HG03097 (cell line): ENCODE results near the gene TYK2.
A peak's percentile ranks its signal among the peaks of the same experiment; 100 is the strongest.
"Not testable (repeated sequence)": the region's sequence is repeated elsewhere in the genome, so short reads cannot be mapped to it uniquely, and the experiment has no call there.

Experiments
- ATAC-seq: cut with Tn5 transposase; IDR thresholded peaks from one replicate; pipeline ENCODE4 v1.9.1; 2021; ENCODE audit not compliant: unreplicated experiment, low FRiP score

The TYK2 gene

DNA sequence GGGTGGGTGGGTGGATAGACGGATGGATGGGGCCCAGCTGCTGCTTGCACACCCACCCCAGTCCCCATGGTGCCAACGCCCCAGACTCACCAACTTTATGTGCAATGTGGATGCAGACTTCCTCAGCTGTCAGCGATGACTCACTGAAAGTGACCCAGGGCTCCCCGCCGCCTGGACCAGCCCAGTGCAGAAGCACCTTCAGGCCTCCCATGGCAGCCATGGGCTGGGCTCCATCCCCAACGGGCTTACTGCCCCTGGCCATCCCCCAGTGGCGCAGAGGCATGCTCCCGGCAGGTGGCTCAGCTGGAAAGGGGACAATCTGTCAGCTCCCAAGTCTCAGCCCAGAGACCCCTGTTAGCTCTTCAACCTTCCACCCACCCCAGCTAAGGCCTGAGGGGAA lies 2.2 kb downstream of the TYK2 start:
- ATAC-seq, result no peak

DNA sequence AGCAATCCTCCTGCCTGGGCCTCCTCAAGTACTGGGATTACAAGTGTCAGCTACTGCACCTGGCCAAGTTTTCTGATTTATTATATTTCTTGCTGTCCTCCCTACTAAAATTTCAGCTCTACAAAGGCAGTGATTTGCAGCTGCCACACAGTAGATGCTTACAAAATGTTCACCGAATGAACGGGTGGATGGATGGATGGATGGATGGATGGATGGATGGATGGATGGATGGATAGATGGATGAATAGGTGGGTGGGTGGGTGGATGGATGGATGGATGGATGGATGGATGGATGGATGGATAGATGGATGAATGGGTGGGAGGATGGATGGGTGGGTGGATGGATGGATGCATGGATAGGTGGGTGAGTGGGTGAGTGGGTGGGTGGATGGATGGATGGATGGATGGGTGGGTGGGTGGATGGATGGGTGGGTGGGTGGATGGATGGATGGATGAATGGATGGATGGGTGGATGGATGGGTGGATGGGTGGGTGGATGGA lies 3.2 kb downstream of the TYK2 start:
- not testable (repeated sequence) for ATAC-seq

DNA sequence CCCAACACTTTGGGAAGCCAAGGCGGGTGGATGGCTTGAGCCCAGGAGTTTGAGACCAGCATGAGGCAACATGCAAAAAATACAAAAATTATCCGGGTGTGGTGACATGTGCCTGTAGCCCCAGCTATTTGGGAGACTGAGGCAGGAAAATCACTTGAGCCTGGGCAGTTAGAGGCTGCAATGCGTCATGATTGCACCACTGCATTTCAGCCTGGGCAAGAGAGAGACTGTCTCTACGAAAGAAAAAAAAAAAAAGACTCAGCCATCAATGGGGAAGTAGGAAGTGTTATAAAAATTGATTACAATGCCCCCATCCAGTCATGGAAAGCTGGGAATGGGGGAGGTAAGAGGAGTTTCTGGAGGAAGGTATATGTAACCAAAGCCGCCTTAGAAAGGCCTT lies 5.4 kb downstream of the TYK2 start:
- no peak for ATAC-seq

- no peak for ATAC-seq
Observed at GRCh38 chr19:10372690-10373089, 7.7 kb downstream of the TYK2 start.

GRCh38 chr19:10368101-10368803 lies 12.1 kb downstream of the TYK2 start:
- no peak for ATAC-seq

DNA sequence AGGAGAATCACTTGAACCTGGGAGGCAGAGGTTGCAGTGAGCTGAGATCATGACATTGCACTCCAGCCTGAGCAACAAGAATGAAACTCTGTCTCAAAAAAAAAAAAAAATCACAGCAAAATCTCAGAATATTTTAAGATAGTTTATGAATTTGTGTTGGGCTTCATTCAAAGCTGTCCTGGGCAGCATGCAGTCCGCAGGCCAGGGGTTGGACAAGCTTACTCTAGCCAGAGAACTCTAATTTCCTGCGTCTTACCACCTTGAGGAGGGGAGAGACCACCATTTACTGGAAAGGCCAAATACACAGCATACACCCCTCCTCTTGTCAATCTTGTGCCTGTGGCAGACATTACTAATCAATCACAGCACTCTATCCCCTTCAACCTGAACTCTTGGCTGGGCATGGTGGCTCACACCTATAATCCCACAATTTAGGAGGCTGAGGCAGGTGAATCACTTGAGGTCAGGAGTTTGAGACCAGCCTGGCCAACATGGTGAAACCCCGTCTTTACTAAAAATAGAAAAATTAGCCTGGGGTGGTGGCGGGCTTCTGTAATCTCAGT lies 13.3 kb downstream of the TYK2 start:
- ATAC-seq, result not testable (repeated sequence)

DNA sequence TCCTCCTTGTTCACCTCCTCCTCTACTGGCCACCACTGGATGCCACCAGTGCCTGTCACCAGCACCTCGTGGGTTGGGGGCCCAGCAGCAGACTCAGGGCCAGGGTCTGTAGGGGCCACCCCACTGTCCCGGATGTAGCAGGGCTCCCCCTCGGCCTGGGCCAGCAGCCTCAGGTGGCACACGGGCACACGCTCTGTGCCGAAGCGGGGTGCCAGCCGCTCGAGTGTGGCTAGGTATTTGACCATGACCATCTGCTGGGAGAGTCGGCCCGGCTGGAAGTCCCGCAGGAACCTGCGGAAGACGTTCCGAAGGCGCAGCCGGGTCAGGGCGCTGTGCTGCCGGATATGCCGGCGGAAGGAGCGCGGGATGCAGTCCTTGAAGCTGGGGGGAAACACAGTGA lies 14.9 kb downstream of the TYK2 start:
- ATAC-seq, result no peak

- no peak for ATAC-seq
Observed at GRCh38 chr19:10364644-10365043, 15.7 kb downstream of the TYK2 start.

DNA sequence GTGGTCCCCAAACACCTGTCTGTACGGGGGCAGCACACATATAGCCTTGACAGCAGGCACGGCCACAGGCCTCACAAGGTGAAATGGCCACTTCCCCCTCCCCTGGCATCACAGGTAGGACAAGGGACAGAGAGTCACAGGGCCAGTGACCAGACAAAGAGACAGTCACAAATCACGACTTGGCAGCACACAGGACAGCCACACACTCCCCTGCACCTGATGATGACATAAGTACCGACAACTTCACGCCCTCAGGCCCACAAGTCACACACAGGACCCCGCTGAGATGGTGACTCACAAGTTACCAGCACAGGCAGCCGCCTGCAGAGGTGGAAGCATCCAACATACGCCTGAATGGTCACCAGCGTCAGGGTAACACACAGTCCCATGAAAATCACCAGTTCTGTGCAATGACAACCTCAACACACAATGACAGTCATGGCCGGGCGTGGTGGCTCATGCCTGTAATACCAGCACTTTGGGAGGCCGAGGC lies 16.5 kb downstream of the TYK2 start:
- ATAC-seq, result no peak

- no peak for ATAC-seq
Observed at GRCh38 chr19:10362259-10362658, 18.1 kb downstream of the TYK2 start.

GRCh38 chr19:10361569-10362011 lies 18.8 kb downstream of the TYK2 start:
- ATAC-seq, result no peak

GRCh38 chr19:10356431-10356830 lies 23.9 kb downstream of the TYK2 start:
- no peak for ATAC-seq

- no peak for ATAC-seq
Observed at GRCh38 chr19:10353793-10354391, 26.5 kb downstream of the TYK2 start.

DNA sequence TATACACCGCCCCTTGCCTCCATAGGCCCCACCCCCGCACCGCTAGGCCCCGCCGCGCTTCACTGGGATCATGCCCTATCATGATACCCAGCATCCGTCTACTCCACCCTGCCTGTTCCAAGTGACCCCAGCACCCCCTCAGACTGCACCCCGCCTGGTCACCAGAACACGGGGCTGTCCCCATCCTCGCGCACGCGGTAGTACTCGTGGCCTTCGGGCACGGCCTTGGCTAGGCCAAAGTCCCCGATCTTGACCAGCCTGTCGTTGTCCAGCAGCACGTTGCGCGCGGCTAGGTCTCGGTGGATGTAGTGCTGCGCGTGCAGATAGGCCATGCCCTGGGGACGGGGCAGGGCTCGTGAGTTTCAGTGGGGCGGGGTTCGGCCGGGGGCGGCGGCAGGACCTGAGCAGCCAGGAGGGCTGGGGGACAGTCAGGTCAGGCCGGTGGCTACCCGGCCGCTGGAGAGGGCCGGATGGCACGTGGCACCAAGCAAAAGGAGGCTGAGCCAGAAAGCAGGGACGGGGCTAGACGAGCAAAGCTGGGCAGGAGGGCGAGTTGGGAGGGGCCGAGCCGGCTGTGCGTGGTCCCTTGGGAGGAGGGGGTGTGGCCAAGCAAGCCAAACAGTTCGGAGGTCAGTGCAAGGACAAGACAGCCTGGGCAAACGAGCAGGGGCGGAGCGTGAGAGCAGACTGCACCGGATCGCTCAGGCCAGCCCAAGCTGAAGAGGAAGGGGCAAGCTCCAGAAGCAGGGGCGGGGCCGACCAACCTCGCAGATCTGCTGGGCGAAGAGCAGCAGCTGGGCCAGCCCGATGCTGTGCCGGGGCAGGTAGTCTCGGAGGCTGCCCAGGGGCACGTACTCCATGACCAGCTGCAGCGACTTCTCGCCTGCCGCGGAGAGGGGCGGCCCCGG lies 27.4 kb downstream of the TYK2 start:
- no peak for ATAC-seq

GRCh38 chr19:10346509-10346908 lies 33.9 kb downstream of the TYK2 start:
- ATAC-seq, result no peak

- ATAC-seq, result no peak
Observed at GRCh38 chr19:10344780-10345179, 35.6 kb downstream of the TYK2 start.

GRCh38 chr19:10343495-10343894 lies 36.9 kb downstream of the TYK2 start:
- no peak for ATAC-seq

DNA sequence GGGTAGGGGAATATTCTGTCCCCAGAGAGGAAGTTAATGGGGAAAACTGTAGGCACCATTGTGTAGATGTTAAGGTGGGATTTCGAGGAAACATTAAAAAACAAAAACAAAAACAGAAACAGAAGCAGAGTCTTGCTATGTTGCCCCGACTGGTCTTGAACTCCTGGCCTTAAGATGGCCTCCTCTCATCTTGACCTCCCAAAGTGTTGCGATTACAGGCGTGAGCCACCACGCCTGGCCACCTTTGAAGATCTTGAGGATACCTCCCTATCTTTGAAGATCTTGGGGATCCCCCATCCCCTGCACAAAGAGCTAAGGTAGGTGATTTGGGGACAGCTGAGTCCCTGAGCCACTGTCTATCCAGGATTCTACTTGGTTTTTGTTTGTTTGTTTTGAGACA lies 40.4 kb downstream of the TYK2 start:
- ATAC-seq, result no peak

DNA sequence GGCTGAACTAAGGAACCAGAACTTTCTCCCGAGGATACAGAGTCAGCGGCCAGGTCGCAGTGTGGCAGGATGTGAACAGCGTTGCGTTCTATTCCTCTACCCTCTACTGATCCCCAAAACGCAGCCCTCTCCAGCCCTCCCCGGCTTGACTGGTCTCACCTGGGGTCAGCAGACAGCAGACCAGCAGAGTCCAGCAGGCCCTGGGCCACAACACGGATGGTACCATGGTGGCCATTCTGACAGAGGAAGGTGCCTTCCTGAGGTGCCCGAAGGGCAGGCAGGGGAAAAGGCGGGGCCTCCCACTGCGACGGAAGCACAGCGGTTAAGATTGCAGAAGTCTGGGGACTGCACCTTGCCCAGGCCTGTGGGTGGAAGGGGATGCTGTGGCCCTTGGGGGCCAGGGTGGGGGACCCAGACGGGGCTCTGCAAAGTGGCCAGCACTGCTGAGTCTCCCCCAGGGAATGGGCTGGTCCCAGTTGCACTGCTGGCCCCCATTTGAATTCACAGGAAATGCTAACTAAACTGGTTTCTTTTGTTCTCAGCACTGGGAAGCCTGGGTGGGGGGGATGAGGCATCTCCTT lies 40.9 kb downstream of the TYK2 start, which contains the start of gene ICAM3:
Gene ICAM3, minus strand, starts transcription at position 245 of the 581 bp plus-strand sequence. Its CDS starts 10 bp downstream, at position 235.
- peak; percentile 53 for ATAC-seq

- ATAC-seq, result no peak
Observed at GRCh38 chr19:10338940-10339339, 41.4 kb downstream of the TYK2 start.
